Suprapubic skin (tissue), 4 donors: ENCODE data around the gene FSD1L. TPM values are rescaled to one million over a fixed set of nuclear protein-coding genes. Genes with fewer than 3 reads are reported as not detected.

Experiments used
- DNase-seq, 2 donors: peaks; one replicate each; pipeline ENCODE4 v3.0.0-alpha.2; 2019; ENCODE audit warnings: low spot score in 2 of 2
- H3K27ac ChIP-seq: fragments of 200-600 bp; sonication (generic); one replicate; pipeline ENCODE4 v1.5.1; 2019
- H3K27me3 ChIP-seq: fragments of 200-600 bp; sonication (generic); one replicate; pipeline ENCODE4 v1.5.1; 2019
- H3K36me3 ChIP-seq: fragments of 200-600 bp; sonication (generic); one replicate; pipeline ENCODE4 v1.5.1; 2019
- H3K4me1 ChIP-seq: fragments of 200-600 bp; sonication (generic); one replicate; pipeline ENCODE4 v1.5.1; 2019
- H3K4me3 ChIP-seq: fragments of 200-600 bp; sonication (generic); one replicate; pipeline ENCODE4 v1.5.1; 2019; ENCODE audit warnings: mild to moderate bottlenecking
- H3K9me3 ChIP-seq: fragments of 200-600 bp; sonication (generic); one replicate; pipeline ENCODE4 v1.5.1; 2019
- CTCF ChIP-seq, 2 donors: fragments of 200-600 bp in 1 of 2; fragments of 450-650 bp in 1 of 2; sonication (generic) in 1 of 2; IDR thresholded peaks; one replicate each; pipeline ENCODE4 v1.5.1; 2016 to 2019; ENCODE audit warnings: antibody characterized with exemption in 2 of 2, mild to moderate bottlenecking in 1 of 2, moderate library complexity in 1 of 2
- EP300 ChIP-seq: sonication (generic); formaldehyde crosslinking; IDR thresholded peaks from one replicate; pipeline ENCODE4 v1.6.1; 2017; ENCODE audit warnings: antibody characterized with exemption
- POLR2A ChIP-seq, 2 donors: fragments of 450-650 bp; IDR thresholded peaks; one replicate each; pipeline ENCODE4 v1.6.1; 2017; ENCODE audit warnings: antibody characterized with exemption in 2 of 2, mild to moderate bottlenecking in 2 of 2, moderate library complexity in 2 of 2
- POLR2AphosphoS5 ChIP-seq, 3 donors: sonication (generic); formaldehyde crosslinking; IDR thresholded peaks; one replicate each; pipeline ENCODE4 v1.6.1; 2017; ENCODE audit warnings: antibody characterized with exemption in 3 of 3
- WGBS: methylation state at CpG from one replicate; pipeline ENCODE4 v1.1.5; 2018; 5-methylcytosine and 5-hydroxymethylcytosine counted together
- total RNA-seq, 4 donors: library from RNA; depleted of rRNA; stranded (reverse); fragments of >200 nt; gene quantifications; one replicate each; pipeline ENCODE4 v1.1.0, GENCODE V29; 2016

The FSD1L gene
- total RNA-seq, 4 donors from 2014 or later = 0.86 to 2.1 (median 1.6) TPM

GRCh38 chr9:105452185-105452584, 4.4 kb downstream of the FSD1L start:
- WGBS = 95% methylated on average over 3 of the region's 3 CpGs
- H3K36me3 ChIP-seq = no peaks in the 10 kb centered on the region
- DNase-seq = no peak
- no peak overlapping the region for H3K4me3 ChIP-seq
- TF ChIP-seq CTCF (IDR thresholded peaks at IDR 0.05) (no peak), POLR2AphosphoS5 (IDR thresholded peaks at IDR 0.05) (no peak), POLR2A (IDR thresholded peaks at IDR 0.05) (no peak), EP300 (no peak)
- H3K4me1 ChIP-seq = peaks cover 14% of the 10 kb centered on the region
- H3K27ac ChIP-seq = no peak overlapping the region
- H3K27me3 ChIP-seq = no peaks in the 10 kb centered on the region
- H3K9me3 ChIP-seq = no peaks in the 10 kb centered on the region

DNA sequence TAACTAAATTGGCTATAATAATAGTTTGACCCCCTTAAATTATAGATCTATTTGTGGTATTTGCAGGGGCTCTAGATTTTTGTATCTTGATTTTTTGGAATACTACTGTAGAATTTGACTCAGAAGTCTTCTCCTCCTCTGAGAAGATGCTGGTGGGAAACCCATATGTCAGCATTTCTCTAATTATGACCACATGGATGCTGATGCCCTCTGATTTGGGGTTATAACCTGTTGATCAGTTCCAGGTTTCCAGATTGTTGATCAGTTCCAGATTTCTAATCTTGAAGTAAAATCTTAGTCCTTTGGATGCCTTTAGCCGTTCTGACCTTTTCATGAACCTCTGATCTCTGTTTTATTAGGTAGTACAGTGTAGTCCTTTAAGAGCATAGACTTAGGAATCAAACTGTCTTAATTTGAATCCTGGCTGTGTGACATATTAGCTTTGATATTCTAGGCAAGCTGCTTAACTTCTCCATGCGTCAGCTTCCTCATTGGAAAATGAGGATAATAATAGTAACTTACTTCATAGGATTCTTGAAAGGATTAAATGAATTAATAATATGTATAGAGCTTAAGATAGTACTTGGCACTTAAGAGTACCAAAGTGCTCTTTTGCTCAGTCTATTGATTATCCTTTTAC, 8.1 kb downstream of the FSD1L start:
- Histone ChIP-seq H3K9me3 (no peaks in the 10 kb centered on the region), H3K36me3 (no peaks in the 10 kb centered on the region), H3K27me3 (no peaks in the 10 kb centered on the region), H3K4me3 (no peak overlapping the region), H3K27ac (no peak overlapping the region), H3K4me1 (peaks cover 5% of the 10 kb centered on the region)
- DNase-seq = no peak
- 53% methylated on average over 2 of the region's 2 CpGs for WGBS
- TF ChIP-seq POLR2A (IDR thresholded peaks at IDR 0.05) = no peak
- no peak for TF ChIP-seq POLR2AphosphoS5 (IDR thresholded peaks at IDR 0.05)
- no peak for TF ChIP-seq CTCF (IDR thresholded peaks at IDR 0.05)
- no peak for TF ChIP-seq EP300

- peaks cover 5% of the 10 kb centered on the region for H3K4me1 ChIP-seq
- H3K27me3 ChIP-seq = no peaks in the 10 kb centered on the region
- no peak overlapping the region for H3K4me3 ChIP-seq
- no peak for DNase-seq
- no peaks in the 10 kb centered on the region for H3K36me3 ChIP-seq
- TF ChIP-seq CTCF (IDR thresholded peaks at IDR 0.05) = no peak
- no peak for TF ChIP-seq POLR2A (IDR thresholded peaks at IDR 0.05)
- no peak for TF ChIP-seq EP300
- TF ChIP-seq POLR2AphosphoS5 (IDR thresholded peaks at IDR 0.05) = no peak
- no peaks in the 10 kb centered on the region for H3K9me3 ChIP-seq
- WGBS = 83% methylated on average over 12 of the region's 15 CpGs
- H3K27ac ChIP-seq = no peak overlapping the region
Observed at GRCh38 chr9:105457560-105458294, 9.9 kb downstream of the FSD1L start.

- Histone ChIP-seq H3K27me3 (no peaks in the 10 kb centered on the region), H3K4me1 (peaks cover 5% of the 10 kb centered on the region), H3K4me3 (no peak overlapping the region), H3K36me3 (no peaks in the 10 kb centered on the region), H3K27ac (no peak overlapping the region), H3K9me3 (no peaks in the 10 kb centered on the region)
- no peak for DNase-seq
- TF ChIP-seq POLR2AphosphoS5 (IDR thresholded peaks at IDR 0.05) = no peak
- TF ChIP-seq POLR2A (IDR thresholded peaks at IDR 0.05) = no peak
- no peak for TF ChIP-seq CTCF (IDR thresholded peaks at IDR 0.05)
- TF ChIP-seq EP300 = no peak
- WGBS = 92% methylated on average over 3 of the region's 3 CpGs
Observed at GRCh38 chr9:105458404-105458803, 10.6 kb downstream of the FSD1L start.

DNA sequence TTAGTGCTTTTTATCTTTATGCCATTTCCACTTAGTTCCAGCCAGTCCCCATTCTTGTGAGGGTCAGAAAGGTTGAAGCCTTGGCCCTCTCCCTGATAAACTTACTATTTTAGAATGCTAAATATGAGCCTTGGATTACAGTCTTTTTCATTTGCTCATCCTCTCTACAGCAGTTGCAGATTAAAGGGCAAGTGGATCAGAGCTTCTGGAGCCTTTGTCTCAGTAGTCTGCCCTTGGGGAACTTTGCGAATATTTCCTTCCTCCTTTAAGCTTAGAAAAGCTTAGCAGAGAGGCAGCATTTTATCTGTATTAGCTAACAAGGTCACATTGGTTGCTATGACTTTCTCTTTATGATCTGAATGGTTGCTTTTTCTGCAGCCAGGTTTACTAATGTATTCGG, 11.5 kb downstream of the FSD1L start:
- no peaks in the 10 kb centered on the region for H3K9me3 ChIP-seq
- TF ChIP-seq CTCF (IDR thresholded peaks at IDR 0.05) = no peak
- no peak for TF ChIP-seq POLR2AphosphoS5 (IDR thresholded peaks at IDR 0.05)
- TF ChIP-seq POLR2A (IDR thresholded peaks at IDR 0.05) = no peak
- TF ChIP-seq EP300 = no peak
- H3K4me3 ChIP-seq = no peak overlapping the region
- H3K27me3 ChIP-seq = no peaks in the 10 kb centered on the region
- H3K36me3 ChIP-seq = no peaks in the 10 kb centered on the region
- no peak overlapping the region for H3K27ac ChIP-seq
- DNase-seq = no peak
- H3K4me1 ChIP-seq = peaks cover 5% of the 10 kb centered on the region
- 89% methylated on average over 2 of the region's 2 CpGs for WGBS
